COLO668 (cell line): ENCODE data around the gene RNF41.

Source experiments
- DNase-seq: peaks from one replicate; lab custom pipeline; 2025; ENCODE audit not compliant: unreplicated experiment; lab: John Stamatoyannopoulos, UW

Gene RNF41

GRCh38 chr12:56154246-56154771, 67.4 kb downstream of the RNF41 start:
- DNase-seq: no peak

GRCh38 chr12:56153678-56154065, 68.0 kb downstream of the RNF41 start:
- DNase-seq: no peak

DNA sequence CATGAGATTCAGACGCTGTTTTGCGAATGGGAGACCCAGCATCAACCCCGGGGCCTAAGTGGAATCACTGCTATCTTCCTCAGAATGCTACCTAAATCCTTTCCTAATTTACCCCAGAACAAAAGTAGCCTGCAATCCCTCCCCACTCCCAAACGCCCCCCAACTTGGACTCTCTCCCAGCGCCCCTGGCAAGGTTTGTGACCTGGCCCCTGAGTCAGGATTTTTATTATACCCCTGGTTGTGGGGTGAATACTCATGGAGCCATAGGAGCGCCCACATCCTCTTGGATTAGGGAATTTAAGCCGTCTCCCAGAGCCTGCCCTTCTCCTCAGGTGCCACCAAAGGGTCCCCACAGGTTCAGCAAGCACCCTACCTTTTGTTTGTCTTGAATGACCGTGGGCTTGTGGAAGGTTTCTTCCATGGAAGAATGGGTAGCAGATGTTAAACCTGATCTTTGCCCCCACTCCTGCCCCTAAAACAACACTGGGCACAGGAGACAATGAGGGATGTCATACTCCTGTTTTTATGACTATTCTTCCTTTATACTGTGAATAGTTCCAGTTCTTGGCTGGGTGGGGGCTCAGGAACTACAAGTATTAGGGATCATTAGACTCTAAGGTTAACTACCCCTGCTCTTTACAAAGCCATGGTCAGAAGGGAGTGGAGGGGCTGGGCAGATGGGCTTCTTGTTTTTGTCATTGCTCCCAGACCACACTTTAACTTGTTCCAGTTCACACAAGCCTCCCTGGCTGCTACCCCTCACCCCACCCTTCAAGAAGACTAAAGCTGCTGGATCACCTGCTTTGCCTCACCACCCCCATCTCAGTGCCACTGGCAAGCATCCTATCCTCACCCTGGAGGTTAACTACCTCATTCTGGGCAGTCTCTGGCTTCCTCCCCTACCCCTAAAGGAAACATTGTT, 68.7 kb downstream of the RNF41 start:
- no peak for DNase-seq
